GM12891 (cell line): Measurements from ENCODE around the gene COL4A1.

Experiments used
- PAX5 ChIP-seq: IDR thresholded peaks from 2 replicates; pipeline ENCODE4 v1.6.1; 2011; ENCODE audit warnings: low read length, moderate library complexity, mild to moderate bottlenecking; ENCODE audit not compliant: insufficient read depth, severe bottlenecking
- POLR2A ChIP-seq: IDR thresholded peaks from 2 replicates; pipeline ENCODE4 v1.6.1; 2011; ENCODE audit warnings: low read depth, low read length, control low read depth
- POLR2AphosphoS5 ChIP-seq: IDR thresholded peaks from 2 replicates; pipeline ENCODE4 v1.6.1; 2011; ENCODE audit warnings: low read depth, low read length, control low read depth
- POU2F2 ChIP-seq: IDR thresholded peaks from 2 replicates; pipeline ENCODE4 v1.6.1; 2011; ENCODE audit warnings: low read depth, mild to moderate bottlenecking, control low read depth, low read length, moderate library complexity
- SPI1 ChIP-seq: IDR thresholded peaks from 2 replicates; pipeline ENCODE4 v1.6.1; 2011; ENCODE audit warnings: low read depth, low read length, control low read depth
- TAF1 ChIP-seq: IDR thresholded peaks from 2 replicates; pipeline ENCODE4 v1.6.1; 2011; ENCODE audit warnings: low read depth, low read length, control low read depth

- TF ChIP-seq POLR2A, result no peak
- no peak for TF ChIP-seq TAF1
- no peak for TF ChIP-seq POLR2AphosphoS5
- TF ChIP-seq POU2F2, result no peak
- no peak for TF ChIP-seq SPI1
- TF ChIP-seq PAX5, result no peak
These were observed 6.7 kb downstream of the COL4A1 start for GRCh38 chr13:110300090-110300815.
